HepG2 (cell line): Measurements from ENCODE around the gene LILRB3.
"Not testable (repeated sequence)": the region's sequence is repeated elsewhere in the genome, so short reads cannot be mapped to it uniquely, and the experiment has no call there.

Source experiments
- CTCF ChIP-seq: sonication (generic); formaldehyde crosslinking; IDR thresholded peaks from 2 replicates; pipeline ENCODE4 v1.5.0; 2020; ENCODE audit warnings: mild to moderate bottlenecking, missing genetic modification reagents, moderate library complexity
- EZH2 ChIP-seq: conservative IDR thresholded peaks from 2 replicates; pipeline ENCODE4 v1.6.1; 2012; ENCODE audit warnings: mild to moderate bottlenecking, low read depth, low read length, moderate library complexity
- MXI1 ChIP-seq: IDR thresholded peaks from 3 replicates; pipeline ENCODE4 v1.6.1; 2012; ENCODE audit warnings: low read depth, low read length, inconsistent platforms, borderline replicate concordance
- NFRKB ChIP-seq: fragments of 450-650 bp; IDR thresholded peaks from 2 replicates; pipeline ENCODE4 v1.6.1; 2017
- PATZ1 ChIP-seq: sonication (generic); formaldehyde crosslinking; IDR thresholded peaks from 2 replicates; pipeline ENCODE4 v1.4.0; 2020; ENCODE audit warnings: missing genetic modification reagents
- PRDM15 ChIP-seq: sonication (generic); formaldehyde crosslinking; IDR thresholded peaks from 2 replicates; pipeline ENCODE4 v1.4.0; 2020; ENCODE audit warnings: missing genetic modification reagents
- PREB ChIP-seq: sonication (generic); formaldehyde crosslinking; IDR thresholded peaks from 2 replicates; pipeline ENCODE4 v1.4.0; 2020; ENCODE audit warnings: missing genetic modification reagents
- REST ChIP-seq, 2 experiments: IDR thresholded peaks; 2 replicates each; pipeline ENCODE4 v1.6.1; 2011 to 2012; ENCODE audit warnings: low read length in 2 of 2, borderline replicate concordance in 1 of 2, low read depth in 1 of 2, mild to moderate bottlenecking in 1 of 2, moderate library complexity in 1 of 2
- TAF1 ChIP-seq: sonication (generic); formaldehyde crosslinking; IDR thresholded peaks from 2 replicates; pipeline ENCODE4 v1.4.0; 2020; ENCODE audit warnings: missing genetic modification reagents
- TEAD2 ChIP-seq: sonication (generic); formaldehyde crosslinking; IDR thresholded peaks from 2 replicates; pipeline ENCODE4 v1.9.0; 2021; ENCODE audit warnings: missing genetic modification reagents
- TFAP4 ChIP-seq: sonication (generic); IDR thresholded peaks from 2 replicates; pipeline ENCODE4 v1.6.1; 2016; ENCODE audit warnings: low read depth, borderline replicate concordance
- ZNF607 ChIP-seq: sonication (generic); formaldehyde crosslinking; IDR thresholded peaks from 2 replicates; pipeline ENCODE4 v1.5.1; 2020; ENCODE audit warnings: missing genetic modification reagents, mild to moderate bottlenecking, borderline replicate concordance
- ZSCAN21 ChIP-seq: sonication (generic); formaldehyde crosslinking; IDR thresholded peaks from 2 replicates; pipeline ENCODE4 v1.8.0; 2022; ENCODE audit warnings: mild to moderate bottlenecking, missing genetic modification reagents, moderate library complexity, borderline replicate concordance

DNA sequence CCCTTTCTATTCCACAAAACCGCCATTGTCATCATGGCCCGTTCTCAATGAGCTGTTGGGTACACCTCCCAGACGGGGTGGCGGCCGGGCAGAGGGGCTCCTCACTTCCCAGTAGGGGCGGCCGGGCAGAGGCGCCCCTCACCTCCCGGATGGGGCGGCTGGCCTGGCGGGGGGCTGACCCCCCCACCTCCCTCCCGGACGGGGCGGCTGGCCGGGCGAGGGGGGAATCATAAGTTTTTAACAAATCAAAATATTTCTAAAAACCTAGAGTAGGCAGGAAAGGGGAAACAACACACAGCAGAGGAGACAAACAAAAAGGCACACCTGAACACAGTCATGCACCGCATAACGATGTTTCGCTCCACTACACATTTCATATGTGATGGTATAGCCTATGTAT is 8.1 kb downstream of the LILRB3 start:
- not testable (repeated sequence) for TF ChIP-seq REST (IDR thresholded peaks at IDR 0.05; ENCODE audit: borderline replicate concordance in 1 of 2, low read depth in 1 of 2, low read length in 2 of 2); TEAD2; MXI1; NFRKB; PREB (CRISPR knock-in tag); CTCF (CRISPR knock-in tag); EZH2; ZNF607 (CRISPR knock-in tag); PATZ1 (CRISPR knock-in tag); TAF1 (CRISPR knock-in tag); PRDM15; ZSCAN21 (CRISPR knock-in tag); TFAP4
